Heart left ventricle (tissue), 13 donors: Measurements from ENCODE around the gene RXRA.

Experiments
- POLR2A ChIP-seq, 2 donors: fragments of 450-650 bp; IDR thresholded peaks; one replicate each; pipeline ENCODE4 v1.6.1; 2017; ENCODE audit warnings: antibody characterized with exemption in 2 of 2, mild to moderate bottlenecking in 2 of 2, moderate library complexity in 2 of 2
- TF ChIP-seq, protein P1 (sequence below), 12 donors: fragments of 200-600 bp; sonication (generic) in 4 of 12; IDR thresholded peaks; one replicate each; pipeline versions ENCODE4 v1.5.0 to v1.8.0; 2018 to 2022; ENCODE audit warnings: antibody characterized with exemption in 12 of 12, mild to moderate bottlenecking in 5 of 12
- donor health status: ischemic (EF 13 %, LVEDD 7.1; RV severe dilation, severe dysfunction).
- donor health status: DM: no; HTN: yes; CAD: no.
- donor health status: DM: no; HTN: no; CAD: no.
- donor health status: ischemic (EF 25% LVEDD 6.9; RV normal size, moderate dysfunction).
- donor health status: ischemic (EF 25% LVEDD 5.7; RV mildly dilated, moderate dysfunction).
- donor health status: ischemic (EF 35%, LVEDD 5.7; RV mildly dilated, moderate dysfunction).
- donor health status: nonischemic (EF 11% LVEDD 7.7; RV severe dilation, severe dysfunction).
- donor health status: DM: yes; HTN: yes; CAD: no.
- donor health status: PGD.
- donor health status: ischemic (EF 29% LVEDD 5.4; RV normal size, mild dysfunction).
- donor health status: nonischemic (EF 23%, LVEDD 6.1; RV moderate dilation, normal function).

DNA sequence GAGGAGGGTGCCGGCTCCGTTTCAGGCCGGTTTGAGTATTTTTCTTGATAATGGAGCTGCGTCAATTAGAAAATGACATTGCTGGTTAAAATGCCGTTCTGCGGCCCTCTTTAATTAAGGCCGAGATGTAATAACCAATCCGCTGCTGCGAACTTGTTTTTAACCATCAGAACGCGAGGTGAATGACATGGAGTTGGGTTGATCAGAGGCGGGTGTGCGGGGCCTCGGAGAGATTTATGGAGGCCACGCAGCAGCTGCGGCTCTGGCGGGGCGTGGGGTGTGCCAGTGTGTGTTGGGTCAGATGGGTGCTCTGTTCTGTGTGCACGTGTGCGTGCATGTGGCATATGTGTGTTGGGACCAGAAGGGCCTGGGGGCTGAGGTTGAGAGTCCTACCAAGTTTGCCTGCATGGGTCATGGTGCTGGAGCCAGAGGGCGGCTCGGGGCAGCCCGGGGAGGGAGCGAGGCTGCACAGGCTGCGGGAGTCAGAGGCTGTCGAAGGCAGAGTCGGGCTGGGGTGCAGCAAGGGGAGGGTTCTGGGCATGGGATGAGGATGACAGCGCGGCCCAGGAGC lies 25.4 kb downstream of the RXRA start:
- TF ChIP-seq, protein P1, sequence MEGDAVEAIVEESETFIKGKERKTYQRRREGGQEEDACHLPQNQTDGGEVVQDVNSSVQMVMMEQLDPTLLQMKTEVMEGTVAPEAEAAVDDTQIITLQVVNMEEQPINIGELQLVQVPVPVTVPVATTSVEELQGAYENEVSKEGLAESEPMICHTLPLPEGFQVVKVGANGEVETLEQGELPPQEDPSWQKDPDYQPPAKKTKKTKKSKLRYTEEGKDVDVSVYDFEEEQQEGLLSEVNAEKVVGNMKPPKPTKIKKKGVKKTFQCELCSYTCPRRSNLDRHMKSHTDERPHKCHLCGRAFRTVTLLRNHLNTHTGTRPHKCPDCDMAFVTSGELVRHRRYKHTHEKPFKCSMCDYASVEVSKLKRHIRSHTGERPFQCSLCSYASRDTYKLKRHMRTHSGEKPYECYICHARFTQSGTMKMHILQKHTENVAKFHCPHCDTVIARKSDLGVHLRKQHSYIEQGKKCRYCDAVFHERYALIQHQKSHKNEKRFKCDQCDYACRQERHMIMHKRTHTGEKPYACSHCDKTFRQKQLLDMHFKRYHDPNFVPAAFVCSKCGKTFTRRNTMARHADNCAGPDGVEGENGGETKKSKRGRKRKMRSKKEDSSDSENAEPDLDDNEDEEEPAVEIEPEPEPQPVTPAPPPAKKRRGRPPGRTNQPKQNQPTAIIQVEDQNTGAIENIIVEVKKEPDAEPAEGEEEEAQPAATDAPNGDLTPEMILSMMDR (IDR thresholded peaks at IDR 0.05) = no peak
- TF ChIP-seq POLR2A (IDR thresholded peaks at IDR 0.05) = no peak
